GM18873 (cell line): ENCODE results near the gene LGR4.

Experiments
- ATAC-seq: cut with Tn5 transposase; IDR thresholded peaks from one replicate; pipeline ENCODE4 v1.9.1; 2021; ENCODE audit warnings: mild to moderate bottlenecking, moderate library complexity, moderate number of reproducible peaks; ENCODE audit not compliant: unreplicated experiment, low FRiP score

The LGR4 gene

DNA sequence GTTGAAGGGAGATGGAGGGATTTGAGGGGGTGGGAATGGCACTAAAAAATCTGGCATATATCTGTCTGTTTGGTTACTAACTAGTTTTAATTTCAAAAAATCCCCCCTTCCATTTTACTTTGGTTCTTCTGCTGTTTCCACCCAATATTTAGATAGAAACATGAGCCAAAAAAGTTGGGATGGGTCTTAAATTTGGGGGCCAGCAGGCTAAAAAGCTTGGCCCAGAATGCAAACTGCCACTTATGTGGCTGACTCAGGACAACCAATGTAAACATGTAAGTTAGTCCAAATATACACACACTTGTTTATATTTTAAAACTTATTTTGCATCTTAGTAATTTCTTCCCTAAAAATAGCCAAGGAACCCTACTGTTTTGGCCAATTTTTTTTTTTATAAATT is 35.7 kb downstream of the LGR4 start:
- no peak for ATAC-seq

DNA sequence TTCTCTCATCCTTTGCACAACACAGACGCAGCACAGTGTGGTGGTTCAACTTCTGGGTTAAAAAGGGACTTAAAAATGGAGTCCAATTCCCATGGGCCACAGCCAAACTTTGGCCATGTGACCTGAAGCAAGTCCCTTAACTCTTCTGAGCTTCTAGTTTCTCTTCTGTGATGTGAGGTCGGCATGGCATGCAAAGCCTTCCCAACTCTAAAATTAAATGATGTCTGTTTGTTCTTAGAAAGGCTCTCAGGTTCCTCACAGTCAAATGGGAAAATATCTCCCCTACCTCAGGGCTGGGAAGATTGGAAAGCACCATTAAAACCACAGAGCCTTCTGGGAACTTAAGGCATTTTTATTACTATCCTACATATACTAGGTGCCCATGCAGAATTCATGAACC is 38.8 kb downstream of the LGR4 start:
- ATAC-seq: no peak

DNA sequence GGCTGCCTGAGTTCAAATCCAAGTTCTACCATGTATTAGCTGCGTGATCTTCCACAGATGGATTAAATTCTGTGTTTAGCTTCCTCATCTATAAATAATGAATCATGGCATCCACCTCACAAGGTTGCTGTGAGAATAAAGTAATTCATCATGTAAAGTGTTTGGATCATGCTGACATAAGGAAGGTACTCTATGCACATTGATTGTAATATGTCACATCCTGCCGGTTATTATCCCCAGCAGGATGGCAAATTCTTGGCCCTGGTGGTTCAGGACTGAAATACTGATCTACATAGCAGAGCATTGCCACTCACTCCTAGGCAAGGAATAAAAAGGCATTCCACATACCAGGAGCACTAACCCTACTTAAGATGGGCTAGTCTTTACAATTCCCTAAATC is 40.8 kb downstream of the LGR4 start:
- no peak for ATAC-seq

DNA sequence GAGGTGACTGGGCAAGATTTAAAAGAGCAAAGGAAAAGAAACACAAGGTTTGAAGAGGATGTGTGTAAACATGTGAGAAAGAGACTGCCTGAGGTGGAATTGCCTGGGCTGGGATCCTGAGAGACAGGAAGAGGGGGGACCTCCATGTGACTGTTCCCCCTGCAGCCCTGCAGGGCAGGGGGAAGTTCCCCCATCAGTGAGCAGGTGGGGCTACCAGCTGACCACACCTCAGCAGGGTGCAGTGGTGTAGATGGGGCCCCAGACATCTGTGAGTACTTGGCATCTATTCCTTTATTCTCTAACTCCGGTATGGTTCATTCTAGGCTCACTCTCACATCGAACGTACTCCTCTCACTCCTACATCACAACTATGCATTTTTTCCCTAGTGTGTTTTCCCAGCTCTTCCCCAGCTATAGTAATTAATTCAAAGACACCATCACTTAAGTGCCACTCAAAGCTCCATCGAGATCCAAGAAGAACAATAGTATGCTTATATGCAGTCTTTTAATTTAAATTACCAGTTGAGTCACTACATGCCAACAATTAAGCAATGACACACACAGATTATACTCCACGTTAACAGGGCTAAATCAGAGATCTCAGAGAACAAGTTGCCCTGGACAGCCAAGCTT is 42.7 kb downstream of the LGR4 start:
- ATAC-seq: no peak

DNA sequence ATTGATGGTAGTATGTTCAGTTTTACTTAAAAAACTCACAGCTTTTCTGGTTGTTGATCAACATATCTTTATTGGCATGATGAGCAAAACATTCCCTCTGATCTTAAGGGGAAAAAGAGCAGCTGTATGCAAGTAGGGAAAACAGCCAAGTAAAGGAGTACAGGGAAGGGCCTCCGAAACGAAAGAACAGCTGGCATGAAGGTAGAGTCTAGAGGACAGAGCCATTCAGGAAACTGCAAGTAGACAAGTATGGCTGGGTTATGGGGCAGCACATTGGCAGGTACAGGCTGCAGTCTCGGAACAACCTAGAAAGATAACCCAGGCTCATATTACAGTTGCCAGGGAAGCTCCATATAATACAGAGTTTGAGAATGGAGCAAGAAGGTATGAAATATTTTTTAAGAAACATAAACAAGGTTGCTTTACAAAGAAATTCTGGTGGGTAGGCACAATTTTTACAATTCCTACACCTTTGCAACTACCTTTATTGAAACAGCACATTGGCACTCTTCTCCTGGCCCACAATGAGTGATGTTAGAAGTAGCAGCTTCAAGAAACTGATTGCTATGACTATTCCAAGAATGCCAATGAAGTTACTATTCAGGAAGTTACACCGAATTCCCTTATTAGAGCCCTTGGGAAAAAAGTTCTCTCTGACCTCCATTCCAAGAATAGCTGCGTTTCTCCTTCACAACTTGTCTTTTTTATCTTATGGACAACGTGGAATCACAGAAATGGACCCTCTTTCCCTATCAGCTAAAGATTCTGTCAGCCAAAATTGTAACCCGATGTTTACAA is 45.2 kb downstream of the LGR4 start:
- no peak for ATAC-seq

DNA sequence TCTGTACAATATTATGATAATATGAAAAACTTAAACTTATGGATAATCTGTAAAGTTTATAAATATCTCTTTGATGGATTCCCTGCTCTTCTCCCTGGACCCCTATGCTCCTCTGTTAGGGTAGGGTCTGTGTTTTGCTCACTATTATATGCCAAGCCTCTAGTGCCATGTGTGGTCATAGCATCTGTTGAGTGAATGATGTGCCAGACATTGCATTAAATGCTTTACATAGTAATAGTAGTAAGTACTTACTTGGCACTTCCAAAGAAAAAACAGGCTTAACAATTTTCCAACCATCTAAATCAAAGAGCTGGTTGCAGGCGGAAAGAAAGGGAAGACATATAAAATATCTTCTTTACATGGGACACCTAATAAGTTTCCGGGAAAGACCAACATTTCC is 46.8 kb downstream of the LGR4 start:
- ATAC-seq: no peak

DNA sequence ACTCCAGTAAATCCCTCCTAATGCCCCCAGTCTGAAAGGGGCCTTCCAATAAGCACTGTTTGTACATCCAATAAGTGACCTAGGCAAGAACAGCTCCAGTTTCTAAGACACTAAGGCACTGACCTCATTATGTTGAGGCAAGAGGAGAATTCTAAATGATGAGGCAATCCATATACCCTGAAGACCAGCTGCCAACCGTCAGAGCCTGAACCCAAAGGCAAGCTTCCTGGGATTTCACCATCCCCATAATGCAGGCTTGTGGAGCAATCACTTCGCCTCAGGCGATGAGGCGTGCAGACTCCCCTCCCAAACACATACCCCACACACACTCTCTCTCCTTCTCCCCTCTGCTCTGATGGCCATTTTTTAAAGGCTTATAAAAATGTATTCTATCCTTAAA is 49.5 kb downstream of the LGR4 start:
- ATAC-seq: no peak

DNA sequence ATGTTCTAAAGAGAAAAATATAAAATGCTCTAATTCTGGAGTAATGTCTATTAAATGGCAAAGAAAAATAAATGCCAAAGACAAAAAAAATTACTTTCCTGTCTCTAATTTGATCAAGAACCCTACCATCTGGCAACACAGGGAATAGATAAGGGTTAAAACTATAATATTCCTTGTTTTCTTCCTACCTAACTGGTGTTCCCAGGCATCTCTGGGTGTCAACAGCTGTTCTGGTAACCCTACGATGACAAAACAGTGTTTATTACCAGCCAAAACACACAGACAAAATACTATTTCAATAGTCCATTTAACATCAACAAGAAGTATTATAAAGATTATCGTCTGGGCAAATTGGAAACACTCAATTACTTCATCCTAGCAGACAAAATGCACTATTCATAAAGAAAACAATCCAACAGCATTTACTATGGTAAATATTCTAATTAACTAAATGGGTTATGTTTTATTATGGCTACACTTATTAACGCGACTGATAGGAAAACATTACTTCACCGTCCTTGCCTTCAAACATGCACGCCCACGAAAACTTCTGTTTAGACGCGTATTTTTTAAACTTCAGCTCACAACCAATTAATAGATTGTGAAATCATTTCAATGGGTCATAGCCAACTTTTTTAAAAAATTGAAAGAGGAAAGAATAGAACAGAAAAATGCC is 50.6 kb downstream of the LGR4 start:
- no peak for ATAC-seq

DNA sequence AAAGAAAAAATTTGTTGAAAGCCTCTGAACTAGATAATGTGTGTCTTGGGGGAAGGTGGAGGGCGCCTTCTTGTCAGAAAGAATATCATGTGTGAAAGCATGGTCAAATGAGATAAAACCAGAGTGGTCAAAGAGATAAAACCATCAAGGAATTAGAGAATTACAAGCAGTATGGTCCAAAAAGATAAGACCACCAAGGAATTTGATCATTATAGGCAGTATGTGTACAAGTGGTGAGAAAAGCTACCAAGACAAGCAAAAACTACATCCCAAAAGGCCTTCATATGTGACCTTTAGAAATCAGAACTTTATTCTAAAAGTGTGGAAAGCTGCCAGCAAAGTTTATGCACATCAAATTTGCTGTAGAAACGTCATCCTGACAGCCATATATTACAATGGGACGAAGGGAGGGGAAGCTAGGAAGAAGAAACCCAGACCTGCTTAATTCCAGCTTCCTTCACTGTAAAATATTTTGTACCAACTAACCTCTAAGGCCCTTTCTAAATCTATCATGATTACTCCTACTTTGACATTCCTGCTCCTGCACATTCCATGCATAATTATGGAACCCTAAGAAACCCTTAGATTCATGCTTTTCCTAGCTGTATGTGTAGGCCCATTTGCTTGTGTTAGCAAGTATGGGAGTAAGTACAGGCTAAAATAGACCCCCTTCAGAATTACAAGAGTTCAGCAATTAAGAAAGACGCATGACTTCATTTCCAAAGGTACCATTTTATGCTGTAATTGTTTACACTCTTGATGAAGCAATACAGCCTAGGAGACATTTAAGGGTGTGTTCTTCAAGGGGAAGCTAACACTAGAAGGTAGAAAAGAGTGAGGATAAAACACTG is 51.6 kb downstream of the LGR4 start:
- ATAC-seq: no peak

DNA sequence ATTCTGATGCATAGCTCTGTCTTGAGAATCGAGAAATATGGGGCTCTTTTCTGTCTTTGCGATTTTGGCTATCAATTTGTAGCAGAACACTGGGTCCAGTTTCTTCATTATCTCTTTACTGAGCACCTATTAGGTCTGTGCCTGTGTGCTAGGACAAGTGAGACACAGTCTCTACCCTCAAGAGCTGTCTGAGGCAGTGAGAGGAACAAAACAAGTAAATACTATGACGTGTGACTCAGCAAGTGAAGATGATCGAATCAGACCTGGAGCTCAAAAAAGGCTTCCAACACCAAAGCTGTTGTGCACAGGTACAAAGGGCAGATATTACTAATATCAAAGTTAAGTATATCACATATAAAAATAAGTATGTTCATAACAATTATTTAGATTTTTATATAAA is 52.4 kb downstream of the LGR4 start:
- ATAC-seq: no peak

DNA sequence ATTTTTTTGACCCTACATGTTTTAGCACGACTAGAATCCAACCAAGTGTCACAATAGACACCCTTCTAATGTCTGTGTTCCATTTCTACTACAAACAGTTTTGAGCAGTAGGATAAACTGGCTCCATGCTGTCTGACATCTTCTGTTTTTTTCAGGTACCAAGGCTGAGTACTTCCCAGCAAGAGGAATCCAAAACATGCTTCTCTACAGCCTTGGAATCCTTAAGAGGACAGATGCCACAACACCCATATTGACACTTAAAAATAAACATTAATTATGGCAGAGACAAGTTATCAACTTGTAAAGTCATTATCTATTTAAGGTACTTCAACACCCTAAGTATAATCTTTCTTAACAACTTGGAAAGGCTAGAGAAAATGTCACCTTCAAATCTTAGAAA is 54.2 kb downstream of the LGR4 start:
- no peak for ATAC-seq

DNA sequence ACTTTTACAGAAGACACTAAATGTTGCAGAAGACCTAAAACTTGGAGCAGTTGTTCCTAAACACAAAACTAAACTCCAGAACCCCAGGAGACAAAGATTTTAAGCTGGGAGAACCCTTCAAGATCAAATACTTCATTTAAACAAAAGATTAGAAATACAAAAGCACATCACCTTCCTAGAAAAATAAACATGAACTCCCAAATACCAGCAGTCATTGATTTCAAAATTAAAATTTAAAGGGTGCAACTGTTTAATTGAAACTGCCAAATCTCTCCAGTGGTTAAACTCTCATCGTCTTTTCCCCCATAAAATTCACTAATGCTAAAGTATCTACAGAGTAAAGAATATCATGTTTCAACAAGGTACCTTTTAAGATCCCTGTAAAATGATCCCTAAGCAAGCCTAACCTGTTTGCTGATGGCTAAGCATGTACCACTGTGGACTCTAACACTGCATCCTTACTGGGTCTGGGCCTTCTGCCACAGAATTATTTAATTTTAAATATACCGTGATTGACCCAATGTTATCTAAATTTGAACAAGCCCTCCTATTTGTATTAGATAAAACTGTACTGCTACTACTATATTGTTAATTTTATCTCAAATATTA is 55.9 kb downstream of the LGR4 start:
- ATAC-seq: no peak

DNA sequence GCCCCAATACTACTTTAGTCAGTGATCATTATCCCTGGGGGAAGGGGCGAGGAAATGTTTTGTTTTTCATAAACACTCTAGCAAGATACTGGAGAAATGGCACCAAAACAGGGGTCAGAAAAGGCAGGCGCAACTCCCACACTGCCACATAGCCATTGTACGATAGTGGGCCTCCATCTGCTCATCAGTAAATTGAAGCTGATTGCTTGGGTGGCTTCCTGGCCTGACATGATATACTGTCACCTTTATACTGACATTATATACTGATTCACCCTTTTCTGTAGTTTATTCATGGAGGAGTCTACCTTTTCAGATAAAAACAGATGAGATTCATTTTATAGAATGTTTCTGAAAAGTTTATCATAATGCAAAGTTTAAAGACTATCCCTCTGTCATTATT is 57.9 kb downstream of the LGR4 start:
- ATAC-seq: no peak

DNA sequence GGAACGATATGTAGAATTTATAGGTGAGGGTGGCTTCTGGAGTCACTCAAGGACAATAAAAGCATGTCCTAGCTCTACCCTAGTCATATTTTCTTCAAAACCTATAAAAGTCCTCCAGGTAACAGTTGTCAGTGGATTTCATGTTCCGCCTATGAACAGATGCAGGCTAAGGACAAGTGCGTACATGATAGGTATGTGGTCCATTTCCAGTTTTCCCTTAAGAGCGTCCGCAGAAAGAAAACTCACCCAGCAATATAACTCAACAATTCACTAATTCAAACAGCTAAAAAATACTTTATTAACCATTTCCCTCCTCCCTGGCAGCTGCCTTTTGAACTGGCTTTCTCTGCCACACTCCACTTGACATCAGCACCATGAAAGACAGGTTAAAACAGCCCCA is 59.4 kb downstream of the LGR4 start:
- no peak for ATAC-seq

DNA sequence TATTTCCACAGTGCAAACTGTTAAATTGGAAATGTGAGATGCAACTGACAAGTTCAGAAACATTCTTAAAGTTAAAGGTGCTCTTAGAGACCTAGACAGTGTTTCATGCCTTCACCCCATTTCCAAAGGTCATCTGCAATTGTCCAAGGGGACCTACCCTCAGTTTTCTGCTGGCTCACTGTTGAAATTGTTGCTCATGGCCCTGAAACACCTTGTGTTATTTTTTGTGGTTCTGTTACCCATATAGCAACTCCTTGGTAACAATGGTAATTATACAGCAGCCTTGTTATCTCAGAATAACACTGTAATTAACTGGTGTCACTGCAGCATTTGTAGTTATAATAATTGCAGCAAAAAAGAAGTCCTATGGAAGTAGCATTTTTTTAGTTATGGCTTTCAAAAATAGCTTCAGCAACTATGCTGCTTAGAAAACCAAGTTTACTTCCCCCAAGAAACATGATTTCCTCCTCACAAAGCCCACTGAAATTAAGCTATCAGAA is 60.3 kb downstream of the LGR4 start:
- ATAC-seq: no peak

DNA sequence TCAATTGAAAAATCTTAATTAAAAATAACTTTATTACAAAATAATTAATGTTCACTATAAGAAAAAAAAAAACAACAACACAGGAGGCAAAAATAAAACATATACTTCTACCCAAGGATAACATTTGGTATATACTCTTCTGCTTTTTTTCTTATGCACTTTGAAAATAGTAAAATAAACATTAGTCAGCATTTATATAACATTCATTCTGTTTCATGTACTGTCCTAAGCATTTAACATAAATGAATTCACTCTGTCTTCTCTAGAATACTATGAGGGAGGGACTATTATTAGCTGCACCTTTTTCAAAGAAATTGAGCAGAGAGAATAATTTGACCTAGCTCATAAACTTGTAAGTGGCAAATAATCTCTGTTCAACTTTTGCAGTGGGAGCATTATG is 61.3 kb downstream of the LGR4 start:
- ATAC-seq: no peak

DNA sequence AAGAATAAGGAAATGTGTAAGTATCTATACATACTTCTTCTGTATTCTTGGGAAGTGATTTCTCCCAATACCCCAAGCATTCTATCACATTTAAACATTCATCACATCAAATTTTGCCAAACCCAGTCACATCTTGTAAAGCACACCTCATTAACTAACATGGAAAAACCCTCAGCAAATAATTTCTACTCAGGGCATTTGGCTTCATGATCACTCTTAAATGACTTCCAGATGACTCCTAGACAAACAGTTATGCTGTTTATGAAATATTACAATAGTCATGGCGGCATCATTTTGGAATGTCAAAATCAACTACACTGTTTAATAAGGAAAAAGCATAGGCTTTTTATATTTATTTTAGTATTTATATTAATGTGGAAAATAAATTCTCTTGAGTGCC is 62.3 kb downstream of the LGR4 start:
- ATAC-seq: no peak

DNA sequence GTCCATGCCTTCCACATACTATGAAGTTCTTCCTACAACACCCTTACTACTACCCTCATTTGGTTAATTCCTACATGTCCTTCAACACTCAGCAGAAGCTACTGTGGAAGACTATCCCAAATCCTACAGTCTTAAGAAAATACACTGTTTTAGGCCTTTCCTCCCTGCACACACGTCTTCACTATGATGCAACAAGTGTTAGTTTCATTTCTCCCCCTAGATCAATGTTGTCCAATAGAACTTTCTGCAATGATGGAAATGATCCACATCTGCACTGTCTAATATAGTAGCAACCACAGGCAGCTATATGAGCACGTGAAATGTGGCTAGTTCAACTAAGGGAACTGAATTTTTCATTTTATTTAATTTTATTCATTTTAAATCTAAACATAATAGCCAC is 62.8 kb downstream of the LGR4 start:
- ATAC-seq: no peak

DNA sequence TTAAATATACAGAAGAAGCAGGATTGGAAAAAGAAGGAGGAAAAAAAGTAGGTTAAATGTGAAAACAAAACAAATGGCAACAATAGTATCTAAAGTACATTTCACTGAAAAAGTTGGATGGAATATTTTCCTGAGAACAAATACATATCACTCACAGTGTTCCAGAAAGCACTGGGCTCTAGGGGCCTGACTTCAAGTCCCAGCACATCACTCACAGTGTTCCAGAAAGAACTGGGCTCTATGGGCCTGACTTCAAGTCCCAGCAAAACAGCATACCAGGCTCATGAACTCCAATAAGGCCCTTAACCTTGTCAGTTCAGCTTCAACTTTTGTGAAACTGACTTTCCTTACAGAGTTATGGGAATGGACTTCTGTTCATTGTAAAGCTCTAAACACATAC is 63.5 kb downstream of the LGR4 start:
- ATAC-seq: no peak

DNA sequence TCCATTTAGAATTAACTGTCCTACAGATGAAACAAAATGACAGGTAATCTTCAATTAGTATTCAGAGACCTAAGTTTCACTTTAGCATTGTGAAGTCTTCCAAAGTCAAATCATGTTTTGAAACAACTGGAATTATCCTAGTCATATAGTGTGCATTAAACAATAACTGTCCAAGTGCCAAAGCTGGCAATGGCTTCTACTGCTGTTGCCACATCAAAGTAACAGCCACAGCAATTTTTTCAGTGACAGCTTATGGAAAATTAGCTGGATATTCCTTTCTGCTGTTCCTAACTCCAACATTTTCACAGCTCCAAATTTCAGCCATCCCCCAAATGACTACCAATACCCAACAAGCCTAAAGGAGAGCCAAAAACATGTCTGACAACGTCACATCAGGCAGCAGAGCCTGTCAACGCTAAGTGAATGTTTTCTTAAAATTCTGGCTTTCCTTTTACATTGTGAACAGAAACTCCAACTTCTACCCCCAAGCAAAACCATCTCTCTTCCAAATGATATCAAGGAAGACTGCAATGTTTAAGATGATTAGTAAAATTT is 64.3 kb downstream of the LGR4 start:
- ATAC-seq: no peak
